HepG2 (cell line): ENCODE data around the gene ZNF226. TPM values are rescaled to one million over a fixed set of nuclear protein-coding genes. Genes with fewer than 3 reads are reported as not detected.

Source experiments
- AGO2 ChIP-seq: fragments of 200-400 bp; formaldehyde crosslinking; optimal IDR thresholded peaks from 2 replicates; pipeline ENCODE3; 2017; ENCODE audit warnings: mild to moderate bottlenecking, low read depth, low read length, moderate library complexity
- ARNTL ChIP-seq: sonication (generic); formaldehyde crosslinking; IDR thresholded peaks from 2 replicates; pipeline ENCODE4 v1.4.0; 2020; ENCODE audit warnings: mild to moderate bottlenecking, missing genetic modification reagents
- BORCS8-MEF2B ChIP-seq: sonication (generic); formaldehyde crosslinking; IDR thresholded peaks from 2 replicates; pipeline ENCODE4 v1.8.0; 2022; ENCODE audit warnings: mild to moderate bottlenecking, missing genetic modification reagents
- CSRNP1 ChIP-seq: sonication (generic); formaldehyde crosslinking; IDR thresholded peaks from 2 replicates; pipeline ENCODE4 v1.8.1; 2023; ENCODE audit warnings: mild to moderate bottlenecking, missing genetic modification reagents
- CSRNP2 ChIP-seq: sonication (generic); formaldehyde crosslinking; conservative IDR thresholded peaks from 2 replicates; pipeline ENCODE4 v1.8.0; 2022; ENCODE audit warnings: low read depth, missing genetic modification reagents
- DDIT3 ChIP-seq: sonication (generic); formaldehyde crosslinking; IDR thresholded peaks from 2 replicates; pipeline ENCODE4 v1.4.0; 2020; ENCODE audit warnings: mild to moderate bottlenecking, missing genetic modification reagents
- GRHL1 ChIP-seq: sonication (generic); formaldehyde crosslinking; conservative IDR thresholded peaks from 2 replicates; pipeline ENCODE4 v1.8.0; 2022; ENCODE audit warnings: missing genetic modification reagents
- HMGA1 ChIP-seq: sonication (generic); formaldehyde crosslinking; conservative IDR thresholded peaks from 2 replicates; pipeline ENCODE4 v1.4.0; 2020; ENCODE audit warnings: missing genetic modification reagents
- KLF12 ChIP-seq: sonication (generic); formaldehyde crosslinking; IDR thresholded peaks from 2 replicates; pipeline ENCODE4 v1.4.0; 2020; ENCODE audit warnings: missing genetic modification reagents, borderline replicate concordance
- PTBP1 ChIP-seq: fragments of 200-400 bp; formaldehyde crosslinking; IDR thresholded peaks from 2 replicates; pipeline ENCODE4 v1.6.1; 2018; ENCODE audit warnings: low read length, low read depth; ENCODE audit not compliant: poor library complexity, severe bottlenecking
- RARG ChIP-seq: sonication (generic); formaldehyde crosslinking; IDR thresholded peaks from 2 replicates; pipeline ENCODE4 v1.4.0; 2020; ENCODE audit warnings: low read depth, mild to moderate bottlenecking, missing genetic modification reagents
- RXRA ChIP-seq: sonication (generic); formaldehyde crosslinking; IDR thresholded peaks from 2 replicates; pipeline ENCODE4 v1.5.1; 2020; ENCODE audit warnings: missing genetic modification reagents
- TCF7L2 ChIP-seq: IDR thresholded peaks from 2 replicates; pipeline ENCODE4 v1.6.1; 2011; ENCODE audit warnings: mild to moderate bottlenecking, low read depth, low read length, moderate library complexity
- ZFYVE20 ChIP-seq: sonication (generic); formaldehyde crosslinking; IDR thresholded peaks from 2 replicates; pipeline ENCODE4 v1.8.0; 2023; ENCODE audit warnings: low read depth, mild to moderate bottlenecking, moderate library complexity, missing genetic modification reagents, borderline replicate concordance
- ZNF235 ChIP-seq: sonication (generic); formaldehyde crosslinking; IDR thresholded peaks from 2 replicates; pipeline ENCODE4 v1.8.1; 2023; ENCODE audit warnings: mild to moderate bottlenecking, missing genetic modification reagents, borderline replicate concordance
- ZNF709 ChIP-seq: sonication (generic); formaldehyde crosslinking; IDR thresholded peaks from 2 replicates; pipeline ENCODE4 v1.5.0; 2020; ENCODE audit warnings: mild to moderate bottlenecking, missing genetic modification reagents
- ZNF83 ChIP-seq: sonication (generic); formaldehyde crosslinking; IDR thresholded peaks from 2 replicates; pipeline ENCODE4 v1.4.0; 2020; ENCODE audit warnings: missing genetic modification reagents, mild to moderate bottlenecking, borderline replicate concordance
- polyA plus RNA-seq, 8 experiments: library from polyadenylated mRNA; depleted of rRNA in 3 of 8; stranded (reverse) in 7 of 8; unstranded in 1 of 8; fragments of >200 nt; fragmentation: Illumina TruSeq in 4 of 8; extraction: Trizol in 4 of 8; gene quantifications; 2 replicates each; pipeline versions ENCODE4 v1.2.1 to v1.2.3, GENCODE V29; 2011 to 2016; ENCODE audit warnings: low read depth in 4 of 8, missing spikeins in 1 of 8, mixed read lengths in 1 of 8; ENCODE audit not compliant: insufficient read depth in 1 of 8
- total RNA-seq, 5 experiments: library from RNA; depleted of rRNA; stranded (reverse); fragments of >200 nt; fragmentation: Illumina TruSeq; extraction: Trizol; gene quantifications; 2 replicates each; pipeline ENCODE4 v1.2.3, GENCODE V29; 2016; ENCODE audit warnings: low read depth in 1 of 5
- TF ChIP-seq, protein P1 (sequence below): sonication (generic); formaldehyde crosslinking; IDR thresholded peaks from 2 replicates; pipeline ENCODE4 v1.5.0; 2020; ENCODE audit warnings: missing genetic modification reagents, mild to moderate bottlenecking, borderline replicate concordance
- TF ChIP-seq, protein P2 (sequence below): sonication (generic); formaldehyde crosslinking; IDR thresholded peaks from 2 replicates; pipeline ENCODE4 v1.4.0; 2020; ENCODE audit warnings: mild to moderate bottlenecking, missing genetic modification reagents
- TF ChIP-seq, protein P3 (sequence below): sonication (generic); formaldehyde crosslinking; IDR thresholded peaks from 2 replicates; pipeline ENCODE4 v1.8.1; 2023; ENCODE audit warnings: mild to moderate bottlenecking, inconsistent platforms, moderate library complexity, missing genetic modification reagents, borderline replicate concordance

Gene ZNF226
- total and polyA plus RNA-seq, 2 of the 13 experiments (the other 11 are each of a cell fraction or from before 2014, with no cell fraction given) = 8.3 to 16.0 TPM

GRCh38 chr19:44207126-44207803, 42.4 kb downstream of the ZNF226 start (continued):
- no peak for TF ChIP-seq PTBP1
- no peak for TF ChIP-seq ARNTL
- TF ChIP-seq ZFYVE20 (CRISPR knock-in tag) = no peak
- no peak for TF ChIP-seq CSRNP2
- TF ChIP-seq KLF12 = no peak
- 0 out of 2 replicates have a peak, but pooled peaks have one; percentile 54 for TF ChIP-seq RARG (CRISPR knock-in tag)
- TF ChIP-seq HMGA1 (CRISPR knock-in tag) = no peak
- TF ChIP-seq CSRNP1 (CRISPR knock-in tag) = no peak
- TF ChIP-seq ZNF709 (CRISPR knock-in tag) = no peak
- no peak for TF ChIP-seq AGO2
- TF ChIP-seq DDIT3 (CRISPR knock-in tag) = no peak
- no peak for TF ChIP-seq TCF7L2
- TF ChIP-seq GRHL1 (CRISPR knock-in tag) = no peak
- TF ChIP-seq, protein P1, sequence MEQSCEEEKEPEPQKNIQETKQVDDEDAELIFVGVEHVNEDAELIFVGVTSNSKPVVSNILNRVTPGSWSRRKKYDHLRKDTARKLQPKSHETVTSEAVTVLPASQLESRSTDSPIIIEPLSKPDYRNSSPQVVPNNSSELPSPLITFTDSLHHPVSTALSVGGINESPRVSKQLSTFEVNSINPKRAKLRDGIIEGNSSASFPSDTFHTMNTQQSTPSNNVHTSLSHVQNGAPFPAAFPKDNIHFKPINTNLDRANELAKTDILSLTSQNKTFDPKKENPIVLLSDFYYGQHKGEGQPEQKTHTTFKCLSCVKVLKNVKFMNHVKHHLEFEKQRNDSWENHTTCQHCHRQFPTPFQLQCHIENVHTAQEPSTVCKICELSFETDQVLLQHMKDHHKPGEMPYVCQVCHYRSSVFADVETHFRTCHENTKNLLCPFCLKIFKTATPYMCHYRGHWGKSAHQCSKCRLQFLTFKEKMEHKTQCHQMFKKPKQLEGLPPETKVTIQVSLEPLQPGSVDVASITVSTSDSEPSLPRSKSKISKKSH (CRISPR knock-in tag) = peak; percentile 73; the same call in 1 of the 2 replicates
- 0 out of 2 replicates have a peak, but pooled peaks have one; percentile 26 for TF ChIP-seq BORCS8-MEF2B
- TF ChIP-seq, protein P2, sequence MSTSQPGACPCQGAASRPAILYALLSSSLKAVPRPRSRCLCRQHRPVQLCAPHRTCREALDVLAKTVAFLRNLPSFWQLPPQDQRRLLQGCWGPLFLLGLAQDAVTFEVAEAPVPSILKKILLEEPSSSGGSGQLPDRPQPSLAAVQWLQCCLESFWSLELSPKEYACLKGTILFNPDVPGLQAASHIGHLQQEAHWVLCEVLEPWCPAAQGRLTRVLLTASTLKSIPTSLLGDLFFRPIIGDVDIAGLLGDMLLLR (CRISPR knock-in tag) = no peak
- TF ChIP-seq ZNF235 (CRISPR knock-in tag) = peak; percentile 48; the same call in 1 of the 2 replicates
- TF ChIP-seq, protein P3, sequence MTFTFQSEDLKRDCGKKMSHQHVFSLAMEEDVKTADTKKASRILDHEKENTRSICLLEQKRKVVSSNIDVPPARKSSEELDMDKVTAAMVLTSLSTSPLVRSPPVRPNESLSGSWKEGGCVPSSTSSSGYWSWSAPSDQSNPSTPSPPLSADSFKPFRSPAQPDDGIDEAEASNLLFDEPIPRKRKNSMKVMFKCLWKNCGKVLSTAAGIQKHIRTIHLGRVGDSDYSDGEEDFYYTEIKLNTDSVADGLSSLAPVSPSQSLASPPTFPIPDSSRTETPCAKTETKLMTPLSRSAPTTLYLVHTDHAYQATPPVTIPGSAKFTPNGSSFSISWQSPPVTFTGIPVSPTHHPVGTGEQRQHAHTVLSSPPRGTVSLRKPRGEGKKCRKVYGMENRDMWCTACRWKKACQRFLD (CRISPR knock-in tag) = no peak
- no peak for TF ChIP-seq ZNF83 (CRISPR knock-in tag)
- TF ChIP-seq RXRA = no peak; the same call in 1 of the 2 replicates
